Femur (tissue), 1 donor: ENCODE measurements around the gene SMC3.
"Not testable (repeated sequence)": the region's sequence is repeated elsewhere in the genome, so short reads cannot be mapped to it uniquely, and the experiment has no call there.

Experiments
- DNase-seq: peaks from one replicate; pipeline ENCODE4 v3.0.0-alpha.2; 2017

Gene SMC3

GRCh38 chr10:110567201-110568054, at the start of gene SMC3:
TSS of gene SMC3 (plus strand) at chr10:110567695. CDS start at chr10:110567817, 122 bp downstream.
- DNase-seq = peak; percentile 94

- DNase-seq = no peak
These were observed 45.0 kb upstream of the SMC3 start for GRCh38 chr10:110522365-110522988.

- DNase-seq = no peak
These were observed 43.8 kb upstream of the SMC3 start for GRCh38 chr10:110523736-110524135.

GRCh38 chr10:110524179-110524858, 43.2 kb upstream of the SMC3 start:
- no peak for DNase-seq

GRCh38 chr10:110524859-110525232, 42.6 kb upstream of the SMC3 start:
- no peak for DNase-seq

GRCh38 chr10:110525349-110526260, 41.9 kb upstream of the SMC3 start:
- no peak for DNase-seq

- DNase-seq = no peak
These were observed 39.7 kb upstream of the SMC3 start for GRCh38 chr10:110527731-110528171.

- no peak for DNase-seq
These were observed 39.1 kb upstream of the SMC3 start for GRCh38 chr10:110528224-110528996.

GRCh38 chr10:110528997-110529524, 38.4 kb upstream of the SMC3 start:
- DNase-seq = not testable (repeated sequence)

GRCh38 chr10:110529596-110530011, 37.9 kb upstream of the SMC3 start:
- no peak for DNase-seq

GRCh38 chr10:110530131-110530831, 37.2 kb upstream of the SMC3 start:
- no peak for DNase-seq

GRCh38 chr10:110531687-110532086, 35.8 kb upstream of the SMC3 start:
- DNase-seq = no peak

- DNase-seq = not testable (repeated sequence)
These were observed 34.9 kb upstream of the SMC3 start for GRCh38 chr10:110532628-110533027.

- DNase-seq = no peak
These were observed 34.3 kb upstream of the SMC3 start for GRCh38 chr10:110533149-110533548.

GRCh38 chr10:110534571-110534970, 32.9 kb upstream of the SMC3 start:
- DNase-seq = no peak

- no peak for DNase-seq
These were observed 31.3 kb upstream of the SMC3 start for GRCh38 chr10:110535958-110536891.

GRCh38 chr10:110539091-110539490, 28.4 kb upstream of the SMC3 start:
- no peak for DNase-seq

GRCh38 chr10:110540031-110540430, 27.5 kb upstream of the SMC3 start:
- DNase-seq = no peak

GRCh38 chr10:110544958-110545537, 22.4 kb upstream of the SMC3 start:
- DNase-seq = peak; percentile 24
